Left forelimb (tissue), 1 donor: Measurements from ENCODE around the gene PCSK5.

Experiments
- DNase-seq: peaks from one replicate; pipeline ENCODE4 v3.0.0-alpha.2; 2018; ENCODE audit warnings: low spot score

Gene PCSK5

DNA sequence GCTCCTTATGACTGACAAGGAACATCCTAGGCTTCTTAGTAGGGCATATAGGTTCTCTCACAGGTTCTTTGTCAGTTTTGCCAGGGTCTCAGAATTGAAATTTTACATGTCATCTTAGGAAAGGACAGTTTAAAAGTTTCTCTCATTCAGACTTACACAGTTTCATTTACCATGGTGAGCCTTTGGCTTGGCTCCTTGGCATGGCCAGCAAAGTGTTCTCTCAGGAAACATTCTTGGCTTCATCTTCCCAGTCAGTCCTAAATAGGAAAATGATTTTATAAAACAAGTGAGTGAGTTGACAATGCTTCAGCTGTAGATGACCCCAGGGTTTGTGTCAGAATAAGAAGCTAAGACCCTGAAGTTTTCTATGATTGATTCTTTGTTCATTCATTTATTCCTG is 191.6 kb downstream of the PCSK5 start:
- no peak for DNase-seq

DNA sequence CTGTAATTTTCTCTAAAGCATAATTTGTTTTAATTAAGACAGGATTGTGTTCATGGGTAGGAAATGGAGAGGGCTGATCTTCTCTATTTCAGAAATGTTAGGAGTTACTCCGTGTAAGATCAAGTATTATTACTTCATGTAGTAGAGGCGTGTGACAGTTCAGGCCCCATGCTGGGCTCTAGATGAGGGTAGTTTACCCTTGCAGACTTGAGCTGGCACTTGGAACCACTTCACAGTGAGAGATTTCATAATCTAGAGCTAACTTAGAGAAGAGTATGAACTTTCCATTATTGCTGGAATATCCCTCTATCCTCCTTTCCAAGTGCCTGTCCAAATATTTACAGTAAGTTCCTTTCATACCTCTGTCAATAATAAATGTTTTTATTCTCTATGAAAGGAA is 195.1 kb downstream of the PCSK5 start:
- no peak for DNase-seq

DNA sequence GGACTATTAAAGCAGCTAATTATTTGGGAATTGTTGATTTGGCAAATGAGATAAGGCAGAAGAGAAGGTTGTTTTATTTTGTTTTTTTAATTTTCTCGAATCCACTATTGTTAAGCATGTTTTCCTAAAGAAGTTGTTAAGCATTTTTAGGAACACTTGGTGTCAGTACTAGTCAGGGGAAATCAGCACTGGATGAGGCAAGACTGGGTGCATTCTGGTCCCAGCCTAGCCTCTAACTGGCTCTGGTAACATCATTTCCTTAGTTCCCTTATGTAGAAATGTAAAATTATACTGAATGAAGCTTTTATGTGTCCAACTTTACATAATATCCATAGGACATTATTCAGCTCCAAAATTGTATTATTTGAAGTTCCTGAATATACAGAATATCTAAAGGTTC is 196.1 kb downstream of the PCSK5 start:
- no peak for DNase-seq

DNA sequence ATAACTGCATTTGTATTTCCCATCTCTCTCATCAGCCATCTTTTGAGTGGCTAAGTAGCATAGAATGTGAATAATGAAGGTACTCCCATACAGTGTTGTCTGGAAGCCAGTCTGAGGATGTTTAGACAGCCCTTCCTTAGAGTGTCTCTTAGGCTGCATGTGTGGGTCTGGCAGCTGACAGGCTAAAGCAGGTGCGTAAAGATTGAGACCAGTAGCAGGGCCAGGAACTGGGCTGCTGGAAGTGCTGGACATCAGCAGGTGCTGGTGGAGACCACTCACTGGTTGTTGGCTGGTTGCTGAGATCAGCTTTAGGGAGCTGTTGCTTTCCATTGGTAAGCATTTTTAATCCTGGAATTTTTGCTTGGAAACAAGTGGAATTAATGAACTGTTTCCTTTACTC is 197.5 kb downstream of the PCSK5 start:
- no peak for DNase-seq

DNA sequence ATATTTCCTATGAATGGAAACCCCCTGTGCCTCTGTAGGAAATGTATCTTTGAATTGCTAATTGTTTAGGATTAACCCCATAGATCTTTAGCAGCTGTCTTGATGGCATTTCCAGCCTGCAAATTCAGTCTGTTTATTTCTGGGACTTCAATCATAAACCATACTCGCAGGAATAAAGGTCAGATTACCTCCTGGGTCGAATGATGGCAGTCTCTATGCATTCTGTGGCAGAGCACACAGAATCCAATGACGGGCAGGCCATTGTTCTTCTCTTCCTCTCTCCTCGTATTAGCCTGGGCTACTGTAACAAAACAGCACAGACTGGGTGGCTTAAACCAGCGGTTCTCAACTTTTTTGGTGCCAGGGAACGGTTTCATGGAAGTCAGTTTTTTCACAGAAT is 199.9 kb downstream of the PCSK5 start:
- DNase-seq = no peak

DNA sequence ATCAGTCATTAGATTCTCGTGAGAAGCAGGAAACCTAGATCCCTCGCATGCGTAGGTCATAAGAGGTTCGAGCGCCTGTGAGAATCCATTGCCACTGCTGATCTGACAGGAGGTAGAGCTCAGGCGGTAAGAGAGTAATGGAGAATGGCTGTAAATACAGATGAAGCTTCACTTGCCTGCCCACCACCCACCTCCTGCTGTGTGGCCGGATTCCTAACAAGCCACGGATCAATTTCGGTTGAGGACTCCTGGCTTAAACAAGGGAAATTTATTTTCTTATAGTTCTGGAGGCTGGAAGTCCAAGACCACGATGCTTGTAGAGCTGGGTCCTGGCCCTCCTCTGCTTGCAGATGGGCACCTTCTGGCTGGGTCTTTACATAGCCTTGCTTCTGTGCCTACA is 200.4 kb downstream of the PCSK5 start:
- no peak for DNase-seq

DNA sequence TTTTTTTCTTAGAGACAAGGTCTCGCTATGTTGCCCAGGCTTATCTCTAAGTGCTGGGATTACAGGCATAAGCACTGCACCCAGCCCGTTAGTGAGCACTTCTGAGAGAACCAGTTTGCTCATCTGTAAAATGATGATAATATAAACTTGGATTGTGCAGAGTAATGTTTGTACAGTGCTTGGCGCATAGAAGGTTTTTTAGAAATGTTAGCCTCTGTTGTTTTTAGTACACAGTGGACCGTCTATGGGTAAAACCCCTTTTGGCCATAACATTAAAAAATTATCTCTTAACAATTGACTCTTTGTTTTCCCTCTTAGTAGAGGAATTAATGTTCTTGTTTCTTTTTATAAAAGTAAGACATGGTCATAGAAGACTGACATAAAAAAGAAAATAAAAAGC is 202.1 kb downstream of the PCSK5 start:
- DNase-seq = no peak

DNA sequence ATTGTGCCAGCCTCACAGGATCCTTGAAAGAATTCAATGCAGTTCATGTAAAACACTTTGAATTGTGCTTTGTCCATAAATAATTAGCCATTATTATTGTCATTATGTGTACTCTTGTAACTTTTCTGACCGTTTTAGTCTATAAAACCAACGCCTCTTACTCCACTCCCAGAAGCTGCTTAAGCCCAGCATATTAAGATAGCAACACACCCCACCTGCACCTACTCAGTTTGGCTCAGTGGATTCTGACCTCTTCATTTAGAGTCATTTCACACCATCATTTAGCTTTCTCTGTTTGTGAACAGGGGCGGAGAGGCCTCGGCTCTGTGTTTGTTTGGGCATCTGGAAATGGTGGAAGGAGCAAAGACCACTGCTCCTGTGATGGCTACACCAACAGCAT is 205.1 kb downstream of the PCSK5 start:
- DNase-seq = no peak

DNA sequence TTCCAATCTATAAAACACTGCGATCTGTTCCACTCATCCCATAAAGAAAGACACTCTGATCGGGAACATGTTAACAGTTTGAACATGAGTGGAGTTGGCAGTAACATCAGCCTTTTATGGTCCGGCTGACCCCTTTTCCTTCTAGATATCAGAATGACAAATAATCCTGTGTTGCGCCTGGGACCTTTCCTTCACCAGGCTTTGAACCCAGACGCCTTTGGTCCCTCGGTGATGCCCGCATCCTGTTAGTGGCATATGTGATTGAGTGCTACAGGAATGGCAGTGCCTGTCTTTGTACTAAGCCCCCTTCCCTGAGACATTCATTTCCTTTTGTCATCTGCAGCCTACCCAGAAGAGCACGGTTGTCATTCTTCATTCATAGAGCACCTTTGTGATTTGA is 209.0 kb downstream of the PCSK5 start:
- DNase-seq = no peak

DNA sequence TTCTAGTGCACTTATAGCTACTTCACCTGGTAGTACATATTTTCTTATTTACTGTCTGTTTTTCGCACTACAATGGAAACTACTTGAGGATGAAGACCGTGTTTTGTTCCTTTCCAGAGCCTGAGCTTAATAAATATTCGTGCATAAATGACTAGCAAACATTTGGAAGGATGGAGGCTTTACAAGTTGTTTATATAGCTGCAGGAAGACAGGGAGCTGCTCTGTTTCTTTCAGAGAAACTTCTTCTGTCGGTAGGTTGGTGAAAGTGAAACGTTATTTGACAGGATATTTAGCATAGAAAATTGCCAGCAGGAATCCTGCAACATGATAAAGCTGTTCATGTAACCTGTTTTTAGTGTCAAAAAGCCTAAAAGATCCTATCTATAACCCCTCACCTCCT is 210.6 kb downstream of the PCSK5 start:
- DNase-seq = no peak

DNA sequence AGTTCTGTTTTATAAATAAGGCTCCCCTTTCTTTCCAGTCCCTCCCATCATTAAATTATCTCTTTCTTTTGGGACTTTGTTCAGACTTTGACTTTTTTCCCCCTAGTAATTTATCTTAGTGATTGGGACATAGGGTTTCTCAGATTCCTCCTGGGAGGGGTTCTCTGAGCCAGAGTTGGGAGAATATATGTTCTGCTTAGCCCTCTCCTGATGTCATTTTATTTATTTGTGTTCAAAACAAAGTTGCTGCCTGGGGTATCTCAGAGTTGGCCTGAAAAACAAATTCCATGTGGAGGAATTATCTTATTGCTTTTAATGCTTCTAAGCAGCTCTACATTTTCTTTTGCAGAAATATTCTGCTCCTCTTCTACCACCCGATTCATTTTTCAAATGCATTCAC is 211.0 kb downstream of the PCSK5 start:
- no peak for DNase-seq

DNA sequence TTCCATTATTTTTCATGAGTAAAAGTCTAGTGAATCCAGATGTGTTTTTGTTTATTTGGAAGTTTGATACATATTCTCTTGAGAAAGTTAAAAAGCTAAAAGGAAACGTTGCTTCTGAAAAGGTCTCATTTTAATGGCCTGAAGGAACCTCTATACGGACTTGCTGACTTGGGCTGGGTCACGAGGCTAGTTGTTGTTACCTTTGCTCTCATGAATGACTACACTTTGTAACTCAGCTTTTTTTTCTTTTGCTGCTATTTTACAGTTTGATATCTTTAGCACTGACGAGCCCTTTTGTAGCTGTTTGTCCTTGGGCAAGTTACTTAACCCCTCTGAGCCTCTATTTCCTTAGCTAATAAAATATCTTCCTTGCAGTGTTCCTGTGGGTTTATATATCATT is 211.5 kb downstream of the PCSK5 start:
- DNase-seq = no peak

DNA sequence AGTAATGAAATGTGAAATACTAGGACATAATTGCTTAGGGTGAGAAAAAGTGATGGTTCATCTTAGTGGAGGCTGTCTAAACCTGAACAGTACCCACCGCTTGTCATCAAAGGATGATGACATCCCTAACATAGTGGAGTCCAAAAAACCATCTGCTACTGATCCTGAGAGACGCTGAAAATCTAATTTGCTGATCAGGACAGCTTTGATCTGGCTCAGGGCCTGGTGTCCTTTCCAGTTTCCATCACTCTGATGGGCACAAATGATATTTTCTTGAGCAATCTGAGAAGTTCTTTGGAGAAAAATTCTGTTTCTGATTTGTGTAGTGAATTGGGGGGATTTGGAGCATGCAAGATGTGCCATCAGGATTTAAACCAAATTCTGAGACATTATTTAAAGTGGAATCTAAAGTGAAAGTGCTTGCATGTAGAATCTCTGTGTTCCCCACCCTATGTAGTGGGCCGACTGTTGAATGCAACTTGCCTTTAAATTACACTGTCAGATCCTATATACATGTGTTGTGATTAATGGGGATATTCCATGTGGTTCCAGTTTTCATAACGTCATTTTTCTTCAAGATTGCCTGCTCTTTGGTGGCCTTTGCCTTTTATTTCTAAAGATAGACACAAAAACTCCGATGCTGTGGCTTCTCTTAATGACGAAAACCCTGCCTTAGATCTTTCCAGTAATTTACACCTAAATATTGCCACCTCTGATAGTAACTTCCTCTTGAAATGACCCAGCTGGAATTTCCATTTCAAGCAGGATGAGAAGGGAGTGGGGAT is 213.2 kb downstream of the PCSK5 start:
- DNase-seq = no peak

DNA sequence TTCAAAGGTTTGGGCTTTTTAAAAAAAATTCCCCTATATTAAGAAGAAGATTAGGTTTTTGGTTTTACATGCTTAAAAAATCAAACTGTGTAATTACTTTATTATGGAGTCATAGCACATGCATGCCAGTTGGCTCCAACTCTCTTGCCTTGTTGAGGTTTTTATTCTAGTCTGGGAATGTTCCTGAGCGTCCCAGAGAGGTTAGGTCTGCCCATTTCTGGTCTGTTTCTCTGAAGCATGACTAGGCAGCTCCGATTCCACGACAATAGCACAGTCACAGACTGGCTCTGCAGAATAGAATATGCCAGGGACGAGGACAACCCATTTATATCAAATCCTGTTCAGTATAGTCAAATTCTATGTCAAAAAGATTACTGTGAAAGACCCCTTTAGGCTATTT is 217.0 kb downstream of the PCSK5 start:
- DNase-seq = no peak

DNA sequence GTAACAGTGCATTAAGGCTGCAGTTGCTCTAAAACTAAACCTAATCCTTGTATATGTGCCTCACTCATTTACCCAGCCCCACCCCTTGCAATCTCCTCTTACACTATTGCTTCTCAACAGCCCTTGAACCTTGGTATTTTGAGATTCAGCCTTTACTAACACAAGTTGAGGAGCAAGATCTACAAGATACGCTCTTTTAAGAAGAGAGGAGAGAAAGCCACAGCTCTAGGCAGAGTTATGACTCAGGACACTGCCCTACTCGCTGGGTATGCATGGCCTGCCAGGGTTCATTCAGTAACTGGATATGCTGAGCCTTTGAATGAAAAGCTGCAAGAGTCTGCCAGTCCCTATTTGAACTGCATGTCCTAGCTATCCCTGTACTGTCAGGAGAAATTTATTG is 219.5 kb downstream of the PCSK5 start:
- no peak for DNase-seq

DNA sequence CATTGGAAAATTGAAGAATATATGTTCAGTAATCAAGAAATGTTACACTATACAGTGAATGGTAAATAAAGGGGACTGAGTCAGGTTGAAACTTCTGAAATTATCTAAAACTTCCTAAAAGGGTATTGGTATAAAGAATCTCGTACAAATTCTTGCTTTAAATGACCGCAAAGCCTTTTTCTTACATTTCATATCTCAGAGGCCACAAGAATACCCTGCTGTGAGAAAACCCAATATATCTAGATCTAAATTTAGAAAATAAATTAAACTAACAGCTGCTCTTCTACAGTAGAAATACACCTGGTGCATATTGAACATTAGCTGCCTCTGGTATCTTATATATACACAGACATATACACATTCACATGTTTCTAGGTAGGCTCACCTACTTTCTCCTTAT is 221.7 kb downstream of the PCSK5 start:
- DNase-seq = no peak

DNA sequence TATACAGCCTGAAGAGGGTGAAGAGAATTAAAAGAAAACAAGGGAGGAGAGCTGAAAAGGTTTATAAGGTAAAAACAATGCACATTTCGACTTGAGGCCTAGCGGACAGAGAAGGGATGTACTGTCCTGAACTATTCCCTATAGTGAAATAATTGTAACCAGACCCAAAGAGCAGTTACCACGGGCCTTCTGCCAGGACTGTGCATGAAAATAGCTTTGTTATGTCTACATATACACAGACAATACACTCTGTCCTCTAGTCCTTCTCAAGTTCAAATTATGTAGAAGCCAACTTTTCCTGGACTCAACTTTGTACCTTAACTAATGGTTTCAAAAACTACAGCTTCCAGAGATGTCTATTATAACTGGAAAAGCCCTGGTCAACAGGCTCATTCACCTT is 223.7 kb downstream of the PCSK5 start:
- no peak for DNase-seq

DNA sequence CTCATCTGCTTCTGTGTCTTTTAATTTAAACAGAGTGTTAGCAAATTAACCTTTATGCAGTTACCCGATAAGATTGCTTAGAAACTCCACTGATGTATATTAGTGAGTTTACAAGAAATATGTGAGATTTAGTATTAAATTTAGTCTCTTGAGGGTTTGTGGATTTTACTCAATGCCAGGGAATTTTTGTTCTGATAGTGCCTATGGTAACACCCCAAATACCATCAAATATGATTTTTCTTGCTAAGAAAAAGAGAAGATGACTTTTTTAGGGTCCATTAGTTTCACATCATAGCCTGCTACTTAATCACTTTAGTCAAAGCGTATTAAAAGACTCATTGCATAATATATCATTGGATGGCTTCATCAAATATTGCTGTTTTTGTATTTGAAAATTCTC is 224.9 kb downstream of the PCSK5 start:
- no peak for DNase-seq

DNA sequence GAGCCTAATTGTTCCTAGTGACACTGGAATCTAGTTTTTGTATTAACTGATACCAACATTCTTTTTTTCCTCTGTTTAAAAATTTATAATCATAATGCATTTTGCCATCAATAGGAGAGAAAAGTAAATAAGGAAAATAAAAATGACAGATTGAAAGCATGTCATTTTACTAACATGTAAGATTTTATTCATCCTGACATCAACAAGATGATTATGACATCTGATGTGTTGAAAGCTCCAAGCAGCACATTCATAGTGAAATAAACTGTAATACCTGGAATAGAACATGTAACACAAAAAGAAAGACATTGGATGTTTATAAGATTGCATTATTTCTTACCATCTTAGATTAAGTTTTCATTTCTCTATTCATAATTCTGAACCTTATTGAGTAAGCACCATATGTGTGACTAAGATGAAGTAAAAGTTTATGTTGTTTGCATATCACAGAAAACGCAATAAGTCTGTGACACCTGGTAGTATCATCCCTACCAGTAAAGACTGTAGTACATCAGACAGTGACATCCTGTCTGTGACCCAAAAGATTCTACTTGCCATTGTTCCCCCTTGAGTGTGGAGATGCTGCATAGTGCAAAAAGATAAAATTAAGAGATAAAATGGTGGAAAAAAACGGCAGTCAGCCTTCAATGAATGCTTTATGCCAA is 225.6 kb downstream of the PCSK5 start:
- DNase-seq = no peak

DNA sequence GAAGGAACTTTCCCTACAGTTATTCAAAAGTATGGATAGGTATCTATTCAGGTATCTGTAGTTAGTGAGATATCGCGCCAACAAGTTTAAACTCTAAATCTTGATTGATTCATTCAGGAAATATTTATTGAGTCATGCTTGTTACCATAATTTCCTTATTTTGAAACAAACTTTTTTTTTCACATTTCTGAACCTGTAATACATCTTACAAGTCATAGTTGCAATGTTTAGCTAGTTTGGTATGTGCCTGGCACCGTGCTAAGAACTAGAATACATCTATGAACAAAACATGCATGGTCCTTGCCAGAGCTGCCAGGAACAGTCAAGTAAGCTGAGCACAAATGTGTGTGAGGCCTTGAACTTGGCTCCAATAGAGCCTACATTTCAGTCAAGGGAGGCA is 226.4 kb downstream of the PCSK5 start:
- DNase-seq = no peak

DNA sequence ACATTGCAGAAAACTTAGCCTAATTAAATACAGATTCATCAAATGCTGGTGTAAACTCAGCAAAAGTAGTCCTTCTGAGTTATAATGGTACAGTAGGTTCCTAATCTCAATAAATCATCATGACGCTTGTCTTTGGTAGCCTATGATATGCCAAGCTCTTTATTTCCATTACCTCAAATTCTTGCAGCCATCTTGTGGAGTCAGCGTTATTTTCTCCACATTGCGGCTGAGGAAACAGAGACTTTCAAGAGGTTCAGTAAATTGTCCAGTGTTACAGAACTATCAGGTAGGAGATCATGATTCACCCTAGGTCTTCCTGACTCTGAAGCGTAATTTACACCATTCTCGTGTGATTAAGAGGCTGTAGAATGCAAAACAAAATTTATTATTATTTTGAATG is 237.2 kb downstream of the PCSK5 start:
- no peak for DNase-seq

DNA sequence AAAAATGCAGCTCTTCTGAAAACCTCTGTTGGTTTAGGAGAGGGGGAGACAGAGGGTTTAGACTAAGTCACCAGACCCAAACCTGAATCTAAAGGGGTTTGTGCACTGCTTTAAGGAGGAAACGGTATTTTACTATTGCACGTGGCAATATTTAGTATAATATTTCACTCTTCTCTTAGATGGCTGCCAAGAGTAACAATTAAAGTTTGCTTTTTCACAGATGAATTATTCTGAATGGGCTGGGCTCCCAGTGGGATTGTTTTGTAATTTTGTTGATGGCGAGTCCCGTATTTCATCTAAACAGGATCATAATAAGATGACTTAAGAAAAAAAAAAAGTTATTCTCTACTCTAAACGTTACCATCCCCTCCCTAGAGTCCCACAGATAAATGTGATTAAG is 245.4 kb downstream of the PCSK5 start:
- no peak for DNase-seq

DNA sequence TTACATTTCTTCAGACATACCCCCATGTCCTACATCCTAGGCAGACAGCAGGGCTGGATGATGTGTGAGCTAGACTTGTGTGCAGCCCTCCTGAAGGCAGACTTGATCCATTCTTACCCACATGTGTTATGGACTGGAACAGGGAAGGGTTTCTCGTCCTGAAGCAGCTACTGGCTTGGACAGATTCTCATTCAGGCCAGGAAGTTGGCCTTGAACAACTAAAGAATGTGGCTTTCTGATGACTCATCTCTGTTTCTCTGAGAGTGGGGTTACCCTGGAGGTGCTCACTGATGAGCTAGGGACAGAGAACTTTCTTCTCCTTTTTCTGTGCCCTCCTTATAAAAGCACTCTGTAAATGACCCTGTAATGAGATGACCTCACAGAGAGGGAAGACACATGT is 246.5 kb downstream of the PCSK5 start:
- DNase-seq = no peak

DNA sequence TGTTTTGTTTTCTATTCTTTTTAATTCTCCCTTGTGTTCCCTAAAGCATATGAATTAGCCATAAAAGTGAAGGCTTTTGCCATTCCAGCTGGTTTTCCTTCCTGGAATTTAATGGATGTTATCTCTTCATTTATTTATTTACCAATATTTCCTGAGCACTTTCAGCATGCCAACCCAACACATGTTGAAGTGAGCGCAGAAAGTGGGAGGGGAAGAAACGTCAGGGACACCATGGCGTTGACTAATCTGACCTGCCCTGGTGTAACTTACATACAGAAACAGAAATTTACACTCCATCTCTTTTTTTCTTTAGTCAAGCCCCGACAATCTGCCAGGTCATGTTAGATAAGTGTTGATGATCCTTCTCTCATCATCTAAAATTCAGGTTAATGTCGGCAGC is 247.5 kb downstream of the PCSK5 start:
- no peak for DNase-seq
